NCI-H774 (cell line): ENCODE results near the gene CPXM2.

Experiments used
- DNase-seq: peaks from one replicate; lab custom pipeline; 2025; lab: John Stamatoyannopoulos, UW

The CPXM2 gene

DNA sequence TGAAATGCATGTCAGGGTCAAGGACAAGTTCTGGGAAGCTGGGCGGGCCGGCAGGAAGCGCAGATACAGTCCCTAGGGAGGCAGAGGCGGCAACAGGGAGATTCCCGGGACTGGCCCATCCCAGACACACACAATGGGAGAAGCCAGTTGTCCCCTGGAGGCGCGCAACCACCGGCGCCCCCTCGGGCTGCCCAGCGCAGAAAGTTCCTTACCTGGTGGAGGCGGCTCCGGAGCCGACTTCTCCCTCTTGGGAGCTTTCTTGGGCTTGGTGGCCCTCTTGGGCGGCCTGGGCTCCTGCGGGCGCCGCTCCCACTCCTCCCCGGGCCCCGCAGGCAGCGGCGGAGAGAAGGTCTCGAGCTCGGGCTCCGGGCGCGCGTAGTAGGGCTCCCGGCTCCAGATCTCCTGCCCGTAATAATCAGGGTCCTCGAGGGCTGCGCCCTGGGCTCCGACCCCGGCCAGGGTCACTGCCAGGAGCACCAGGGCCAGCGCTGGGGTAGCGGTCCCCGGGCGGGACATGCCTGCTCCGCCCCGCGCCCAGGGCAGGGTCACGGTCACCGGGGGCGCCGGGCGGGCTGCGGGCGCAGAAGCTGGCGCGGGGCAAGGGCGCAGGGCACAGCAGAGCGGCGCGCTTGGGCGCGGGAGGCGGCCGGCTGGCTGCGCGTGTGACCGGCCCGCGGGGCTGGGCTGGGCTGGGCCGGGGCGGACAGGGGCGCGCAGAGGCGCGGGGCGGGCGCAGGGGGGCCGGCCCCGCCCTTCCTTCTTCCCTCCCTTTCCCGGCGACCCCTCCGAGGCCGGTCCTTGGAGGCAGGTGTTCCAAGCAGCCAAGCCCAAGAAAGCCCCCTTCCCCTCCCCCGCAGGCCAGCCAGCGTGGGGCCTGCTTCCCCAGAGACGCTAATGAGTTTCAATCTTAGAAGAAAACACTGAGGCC is at the start of gene CPXM2:
TSS of gene CPXM2 (minus strand) at position 664 of the 928 bp plus-strand sequence. CDS start at position 516, 148 bp downstream.
- no peak for DNase-seq

DNA sequence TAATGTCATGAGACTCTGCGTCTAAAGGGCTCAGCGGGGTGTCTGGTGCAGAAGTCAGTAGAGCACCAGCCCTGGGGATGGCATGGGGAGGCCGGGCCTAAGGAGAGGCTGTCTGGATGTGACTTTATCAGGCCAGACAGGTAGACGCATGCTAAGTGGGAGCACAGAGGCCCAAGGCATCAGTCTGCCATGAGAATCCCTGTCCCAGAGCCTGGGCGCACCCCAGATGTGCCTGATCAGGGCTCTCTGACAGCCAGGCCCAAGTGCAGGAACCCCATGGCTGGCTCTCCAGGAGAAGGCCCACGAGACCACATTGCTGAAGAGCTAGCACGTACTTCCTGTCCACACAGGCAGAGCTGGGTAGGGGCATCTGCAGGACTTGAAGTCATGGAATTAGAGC is 48.0 kb upstream of the CPXM2 start:
- DNase-seq: no peak

DNA sequence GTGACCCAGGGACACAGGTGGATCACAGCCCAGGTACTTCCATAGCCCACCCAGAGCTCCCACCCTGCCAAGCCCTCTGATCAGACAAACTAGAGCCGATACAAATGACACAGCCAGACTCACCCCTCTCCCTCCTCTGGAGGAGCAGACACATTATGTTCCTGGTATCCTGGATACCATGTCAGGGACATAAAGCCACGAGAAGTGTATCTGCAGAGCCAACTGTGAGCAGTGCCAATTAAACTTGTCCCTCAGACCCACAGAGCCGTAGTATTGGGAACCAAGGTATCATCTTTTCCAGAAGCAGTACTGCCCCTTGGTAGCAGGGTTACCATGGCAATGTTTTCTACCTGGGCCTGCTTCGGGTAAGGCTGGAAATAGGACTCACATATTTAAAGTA is 47.3 kb upstream of the CPXM2 start:
- DNase-seq: no peak

DNA sequence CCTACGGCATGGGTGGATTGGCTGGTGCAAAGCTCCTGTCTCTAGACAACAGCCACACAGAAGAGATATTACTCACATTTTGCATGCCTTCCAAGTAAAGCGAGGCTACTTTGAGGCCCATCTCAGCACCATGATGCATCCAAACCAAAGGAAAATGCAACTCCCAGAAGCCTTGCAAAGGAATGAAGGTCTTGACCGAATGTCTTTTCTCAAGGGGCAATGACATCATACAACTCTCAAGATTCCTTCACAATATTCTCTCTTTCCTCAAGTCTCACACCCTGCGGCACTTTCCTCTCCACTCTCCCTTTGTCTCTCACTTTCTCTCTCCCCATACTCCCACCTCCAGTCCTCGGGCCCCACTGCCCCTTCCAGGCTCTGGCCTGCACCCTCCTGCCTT is 44.8 kb upstream of the CPXM2 start:
- DNase-seq: no peak

DNA sequence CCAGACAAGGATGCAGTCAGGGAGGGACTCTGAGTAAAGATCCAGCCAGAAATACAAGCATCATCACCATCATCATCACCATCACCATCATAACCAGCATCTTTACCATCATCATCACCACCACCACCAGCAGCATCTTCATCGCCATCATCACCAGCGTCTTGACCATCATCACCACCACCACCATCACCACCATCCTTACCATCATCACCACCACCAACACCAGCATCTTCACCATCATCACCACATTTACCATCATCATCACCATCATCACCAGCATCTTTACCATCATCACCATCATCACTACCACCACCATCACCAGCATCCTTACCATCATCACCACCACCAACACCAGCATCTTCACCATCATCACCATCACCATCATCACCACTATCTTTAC is 44.1 kb upstream of the CPXM2 start:
- no peak for DNase-seq

DNA sequence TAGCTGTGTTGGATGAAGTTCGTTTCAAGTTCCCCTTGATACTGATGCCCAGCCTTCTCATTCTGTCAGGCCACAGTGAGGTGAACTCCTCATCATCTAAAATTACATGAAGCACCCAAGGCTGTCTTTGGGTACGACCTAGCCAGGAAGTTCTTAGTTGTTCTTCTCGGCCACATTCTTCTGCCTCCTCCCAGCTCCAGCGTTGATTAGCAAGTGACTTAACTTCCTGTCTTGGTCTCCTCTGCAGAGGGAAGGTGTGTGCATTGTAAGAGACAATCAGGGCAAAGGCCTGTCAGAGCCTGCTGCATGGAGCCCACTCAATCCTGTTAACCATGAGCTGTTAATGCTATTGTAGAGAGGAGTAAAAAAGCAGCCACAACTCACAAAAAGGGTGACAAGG is 43.2 kb upstream of the CPXM2 start:
- DNase-seq: no peak

DNA sequence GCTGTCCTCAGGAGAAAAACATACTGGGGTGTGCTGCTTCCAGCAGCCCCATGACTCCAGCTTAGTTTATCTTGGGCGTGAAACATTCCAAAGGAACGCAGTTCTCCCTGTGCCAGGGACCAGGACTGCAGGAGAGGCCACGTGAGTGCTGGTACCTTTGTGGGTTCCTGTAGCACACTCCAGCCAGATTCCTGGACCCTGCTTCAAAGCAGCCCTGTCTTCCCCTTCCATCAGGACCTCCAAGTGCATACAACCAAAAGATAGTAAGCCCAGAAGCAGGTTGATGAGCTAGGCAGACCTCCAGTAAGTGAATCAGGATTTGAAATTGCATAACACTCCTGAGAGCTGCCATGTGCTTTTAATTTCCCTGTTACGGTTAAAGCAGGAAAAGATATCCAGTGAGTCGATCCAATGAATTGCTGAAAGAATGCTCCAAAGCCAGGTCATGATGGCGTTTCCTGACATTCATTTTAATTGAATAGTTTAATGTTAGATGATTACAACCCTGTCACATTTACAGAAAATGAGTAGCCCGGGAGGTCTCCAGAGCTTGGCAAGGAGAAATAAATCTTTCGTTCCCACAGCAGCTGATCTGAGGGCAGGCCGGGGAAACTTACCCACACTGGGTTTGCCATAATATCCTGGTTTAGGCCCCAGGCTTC is 38.9 kb upstream of the CPXM2 start:
- no peak for DNase-seq

DNA sequence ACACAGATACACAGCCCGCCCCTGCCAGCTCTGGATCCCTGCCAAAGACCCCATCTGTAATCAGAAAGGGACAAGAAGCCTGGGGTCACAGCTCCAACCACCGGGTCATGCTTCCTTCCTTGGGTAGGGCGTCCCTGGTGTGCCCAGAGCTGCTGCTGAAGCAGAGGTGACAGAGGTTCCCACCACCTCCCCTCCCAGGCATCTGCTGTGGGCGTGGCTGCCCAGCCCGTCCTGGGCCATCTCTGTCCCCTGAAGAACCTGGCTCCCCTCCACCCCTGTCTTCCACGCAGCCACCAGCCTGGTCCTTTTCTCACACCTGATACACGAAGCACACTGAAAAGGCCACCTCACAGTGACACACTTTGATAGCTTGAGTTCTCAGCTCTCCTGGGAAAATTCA is 38.2 kb upstream of the CPXM2 start:
- DNase-seq: no peak

DNA sequence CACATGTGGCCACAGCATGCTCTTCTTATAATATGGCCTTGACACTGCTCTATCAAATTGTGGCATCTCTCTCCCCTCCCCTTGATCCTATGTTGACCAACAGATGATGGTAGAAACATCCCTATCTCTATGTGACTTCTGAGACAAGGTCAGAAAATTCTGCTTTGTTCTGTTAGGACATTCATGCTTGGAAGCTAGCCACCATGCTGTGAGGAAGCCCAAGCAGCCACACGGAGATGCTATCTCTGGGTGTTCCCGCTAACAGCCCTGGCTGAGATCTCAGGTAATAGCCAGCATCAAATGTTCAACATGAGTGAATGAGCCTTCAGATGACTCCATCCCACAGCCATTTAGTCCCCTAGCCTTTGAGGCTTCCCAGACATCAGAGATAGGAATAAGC is 36.8 kb upstream of the CPXM2 start:
- DNase-seq: no peak

DNA sequence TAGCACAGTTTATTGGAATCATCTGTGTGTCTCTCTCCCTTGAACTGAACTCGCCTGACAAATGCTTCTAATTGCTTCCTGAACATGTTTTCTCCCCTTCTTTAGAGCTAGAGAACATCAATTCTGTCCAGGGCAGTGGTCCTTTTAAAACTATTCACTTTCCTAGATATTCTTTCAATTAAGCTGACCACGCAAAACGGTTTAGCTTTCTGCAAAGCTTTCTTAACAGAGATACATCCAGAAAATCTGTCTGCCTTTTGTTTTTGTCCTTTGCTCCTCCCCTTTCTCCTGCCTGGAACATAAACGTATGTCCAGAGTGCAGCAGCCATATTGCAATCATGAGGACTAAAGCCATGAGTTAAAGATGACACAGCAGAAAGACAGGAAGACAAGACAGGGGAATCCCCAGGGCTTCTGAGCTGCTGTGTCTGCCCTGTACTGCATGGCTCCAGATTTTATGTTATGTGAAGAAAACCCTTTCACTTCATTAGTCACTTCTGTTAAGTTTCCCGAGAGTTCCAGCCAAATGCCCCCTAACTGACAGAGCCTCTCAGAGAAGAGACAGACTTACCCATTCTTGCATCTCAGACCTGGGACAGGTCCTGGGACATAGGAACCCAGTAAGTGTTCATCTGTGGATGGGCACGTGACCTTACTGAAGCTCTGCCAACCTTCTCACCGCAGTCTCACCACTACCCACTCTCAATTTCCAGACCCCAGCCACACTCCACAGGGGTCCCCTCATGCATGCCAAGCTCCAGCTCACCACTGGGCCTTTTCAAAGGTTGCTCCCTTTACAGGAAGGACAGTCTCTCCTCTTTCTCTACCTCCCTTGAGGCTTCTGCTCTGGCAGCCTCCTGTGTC is 35.0 kb upstream of the CPXM2 start:
- no peak for DNase-seq

DNA sequence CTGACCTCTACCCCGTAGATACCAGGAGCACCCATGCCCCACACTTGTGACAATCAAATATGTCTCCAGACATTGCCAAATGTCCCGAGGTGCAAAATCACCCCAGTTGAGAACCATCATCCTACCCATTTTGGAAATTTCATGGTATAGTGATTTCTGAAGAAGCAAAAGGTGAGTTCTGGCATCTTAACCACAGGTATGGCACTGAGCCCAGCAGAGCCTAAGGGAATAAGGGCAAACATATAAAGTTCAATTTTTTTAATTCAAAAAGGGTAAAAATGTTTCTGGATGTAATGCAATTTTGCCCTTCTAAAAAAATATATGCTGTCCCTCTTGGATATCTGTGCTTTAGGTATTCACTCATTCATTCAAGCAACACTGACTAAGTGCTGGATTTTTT is 30.5 kb upstream of the CPXM2 start:
- DNase-seq: no peak

DNA sequence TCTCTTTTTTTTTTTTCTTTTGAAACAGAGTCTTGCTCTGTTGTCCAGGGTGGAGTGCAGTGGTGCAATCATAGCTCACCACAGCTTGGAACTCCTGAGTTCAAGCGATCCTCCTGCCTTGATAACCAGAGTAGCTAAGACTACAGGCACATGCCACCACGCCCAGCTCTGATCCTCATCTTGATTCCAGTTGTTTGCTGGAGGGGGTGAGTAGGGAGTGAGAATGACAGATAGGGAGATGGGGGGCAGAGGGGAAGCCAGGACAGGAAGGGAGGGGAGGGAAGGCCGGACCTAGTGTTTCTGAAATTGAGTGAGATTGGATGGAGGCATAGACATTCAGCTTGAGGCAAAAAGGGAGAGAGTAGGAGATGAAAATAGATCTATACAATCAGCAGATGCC is 25.2 kb upstream of the CPXM2 start:
- no peak for DNase-seq

DNA sequence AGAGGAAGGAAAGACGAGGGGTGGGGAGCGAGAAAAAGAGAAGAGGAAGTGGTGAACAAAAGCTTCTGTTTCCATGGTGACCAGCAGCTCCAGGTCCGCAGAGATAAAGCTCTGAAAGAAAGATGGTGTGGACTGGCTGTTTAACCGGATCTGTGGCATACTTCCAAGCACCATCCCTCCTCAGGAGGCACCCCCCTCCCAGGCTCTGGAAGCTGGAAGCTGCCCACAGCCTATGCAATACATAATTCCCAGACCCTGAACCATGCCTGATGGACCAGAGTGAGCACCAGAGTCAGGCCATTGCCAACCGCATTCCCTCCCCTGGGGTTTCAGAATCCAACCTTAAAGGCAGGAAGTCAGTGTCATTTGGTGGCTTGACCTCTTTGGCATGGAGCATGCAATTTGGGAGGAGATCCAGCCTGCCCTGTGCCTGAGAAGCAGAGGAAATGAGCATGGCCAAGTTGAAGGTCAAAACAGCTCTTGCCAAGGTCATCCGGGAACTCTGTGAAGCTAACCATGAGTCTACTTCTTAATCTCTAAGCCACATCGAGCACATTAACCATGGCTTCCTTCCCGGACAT is 22.2 kb upstream of the CPXM2 start:
- DNase-seq: no peak

DNA sequence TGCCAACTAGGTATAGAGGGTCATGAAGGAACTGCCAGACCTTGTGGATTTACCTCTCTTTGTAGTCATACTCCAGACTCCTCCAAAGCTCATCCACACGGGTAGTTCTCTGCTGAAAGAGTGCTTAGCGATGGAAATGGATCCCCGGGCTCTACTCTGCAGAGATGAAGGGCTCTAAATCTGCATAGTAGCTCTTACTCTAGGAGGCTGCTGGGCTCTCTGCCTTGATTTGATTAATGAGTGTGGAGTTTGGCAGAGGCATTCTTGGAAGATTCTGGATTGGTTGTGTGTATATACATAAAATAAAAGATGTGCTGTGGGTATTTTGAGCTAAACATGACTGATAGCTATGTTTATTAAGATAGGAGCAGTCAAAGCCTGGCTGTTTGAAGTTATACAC is 21.3 kb upstream of the CPXM2 start:
- DNase-seq: no peak

DNA sequence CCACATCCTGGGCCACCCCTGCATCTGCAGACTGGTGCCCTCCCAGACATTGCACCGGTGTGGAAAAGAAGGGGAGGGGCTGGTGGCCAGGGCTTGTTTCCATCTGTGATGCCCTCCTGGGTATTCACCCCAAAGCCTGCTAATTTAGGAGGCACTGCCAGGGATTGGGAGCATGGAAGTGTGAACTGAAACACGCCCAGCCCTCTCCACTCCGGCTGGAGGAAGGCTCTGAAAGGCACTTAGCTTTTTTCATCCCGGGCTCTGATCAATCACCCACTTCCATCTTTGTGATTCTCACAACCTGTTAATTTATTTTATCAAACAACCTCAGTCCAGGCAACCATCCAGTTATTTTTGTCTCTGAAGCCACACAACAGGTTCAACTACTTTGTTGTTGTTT is 20.9 kb upstream of the CPXM2 start:
- no peak for DNase-seq

DNA sequence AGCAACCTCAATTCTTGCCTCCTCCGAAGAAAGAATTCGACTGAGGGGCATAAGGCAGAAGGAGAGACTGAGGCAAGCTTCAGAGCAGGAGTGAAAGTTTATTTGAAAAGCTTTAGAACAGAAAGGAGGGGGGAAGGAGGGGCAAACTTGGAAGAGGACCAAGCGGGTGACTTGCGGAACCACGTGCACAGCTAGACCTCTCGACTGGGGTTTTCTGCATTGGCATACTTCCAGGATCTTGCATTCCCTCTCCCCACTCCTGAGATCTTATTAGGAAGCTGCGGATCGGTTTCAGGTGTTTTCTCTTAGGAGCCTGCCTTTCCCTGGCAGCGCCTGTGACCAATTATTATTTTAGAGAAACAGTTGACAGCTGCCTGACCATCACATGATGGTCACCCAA is 20.3 kb upstream of the CPXM2 start:
- DNase-seq: no peak

DNA sequence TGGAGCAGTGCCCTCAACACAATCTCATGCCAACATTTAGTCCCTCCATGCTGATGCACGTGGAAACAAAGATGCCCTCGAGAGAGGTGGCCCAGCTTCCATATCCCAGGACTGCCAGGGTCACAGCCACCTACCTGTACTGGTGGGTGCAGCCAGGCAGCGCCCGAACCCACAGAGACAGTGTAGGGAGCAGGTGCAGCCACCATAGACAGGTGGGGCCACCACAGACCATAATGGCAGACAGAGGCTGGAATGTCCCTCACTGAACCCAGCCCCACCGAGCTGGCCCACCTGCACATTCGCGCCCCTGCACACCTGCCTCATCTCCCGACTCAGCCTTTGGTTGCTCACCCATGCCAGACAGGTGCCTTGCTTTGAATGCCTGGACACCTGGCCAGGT is 18.3 kb upstream of the CPXM2 start:
- no peak for DNase-seq

DNA sequence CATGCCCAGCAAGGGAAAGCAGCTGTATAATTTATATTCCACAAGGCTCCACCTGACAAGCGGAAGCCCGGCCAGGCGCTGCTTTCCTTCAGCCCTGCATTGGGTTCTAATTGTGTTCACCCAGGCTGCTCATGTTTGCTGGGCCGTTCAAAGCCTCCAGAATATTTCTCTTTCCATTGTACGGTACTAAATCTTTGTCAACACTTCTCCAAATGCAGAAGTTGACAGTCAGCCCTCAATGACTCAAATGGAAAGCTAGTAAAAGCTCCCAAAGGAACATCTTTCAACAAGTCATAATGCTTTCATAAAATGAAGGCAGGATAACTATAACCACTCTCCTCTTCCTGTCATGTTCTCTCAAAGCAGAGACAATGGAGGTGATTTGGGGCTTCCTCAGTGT is 17.8 kb upstream of the CPXM2 start:
- DNase-seq: no peak

DNA sequence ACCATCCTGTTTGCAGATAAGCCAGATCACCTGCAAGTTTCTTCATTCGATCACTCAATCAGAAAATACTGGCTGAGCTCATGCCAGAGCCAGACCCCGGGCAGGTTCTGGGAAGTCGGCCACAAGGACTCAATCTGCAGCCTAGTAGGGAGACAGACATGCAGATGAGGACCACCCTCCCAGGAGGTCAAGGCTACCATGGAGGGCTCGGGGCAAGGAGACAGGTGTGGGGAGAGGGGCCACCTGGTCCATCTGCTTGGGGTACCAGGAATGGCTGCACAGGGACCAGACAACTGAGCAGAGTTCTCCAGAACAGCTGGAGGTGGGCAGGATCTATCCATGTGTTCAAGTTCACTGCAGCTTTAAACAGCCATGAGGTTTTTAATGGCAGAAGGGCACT is 16.8 kb upstream of the CPXM2 start:
- DNase-seq: no peak

DNA sequence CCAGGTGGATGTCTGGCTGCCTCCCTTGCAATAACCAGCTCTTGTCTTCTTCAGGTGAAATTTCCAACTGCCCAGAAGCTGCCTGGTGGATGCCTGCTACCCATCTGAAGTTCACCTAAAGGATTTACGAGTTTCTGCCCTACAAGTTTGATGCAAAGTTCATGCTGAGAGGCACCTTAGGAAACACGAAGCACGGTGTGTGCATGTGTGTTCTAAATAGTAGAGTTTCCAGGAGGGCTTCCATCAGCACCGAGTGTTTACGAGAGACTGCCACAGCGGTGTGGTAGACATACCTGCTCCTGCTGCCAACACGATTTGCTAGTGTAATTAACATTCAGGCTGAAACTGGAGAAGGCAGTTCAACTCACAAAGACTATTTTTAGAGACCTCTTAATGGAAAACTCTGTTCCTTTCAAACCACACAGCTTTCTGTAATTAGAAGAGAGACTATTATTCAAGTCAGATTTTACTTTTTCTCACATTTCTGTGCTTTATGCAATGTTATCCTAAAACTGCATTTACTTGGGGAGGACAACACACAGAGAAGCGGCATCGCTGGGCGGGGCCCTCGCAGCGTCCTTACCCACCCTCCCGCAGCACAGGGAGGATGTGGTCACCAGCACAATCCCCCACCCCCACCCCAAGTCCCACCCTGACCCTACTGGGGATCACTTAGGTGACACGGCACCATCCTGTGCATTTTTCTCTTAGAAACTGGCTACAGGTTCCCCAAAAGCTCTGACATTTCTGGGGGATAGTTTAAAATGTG is 15.5 kb upstream of the CPXM2 start:
- DNase-seq: no peak

DNA sequence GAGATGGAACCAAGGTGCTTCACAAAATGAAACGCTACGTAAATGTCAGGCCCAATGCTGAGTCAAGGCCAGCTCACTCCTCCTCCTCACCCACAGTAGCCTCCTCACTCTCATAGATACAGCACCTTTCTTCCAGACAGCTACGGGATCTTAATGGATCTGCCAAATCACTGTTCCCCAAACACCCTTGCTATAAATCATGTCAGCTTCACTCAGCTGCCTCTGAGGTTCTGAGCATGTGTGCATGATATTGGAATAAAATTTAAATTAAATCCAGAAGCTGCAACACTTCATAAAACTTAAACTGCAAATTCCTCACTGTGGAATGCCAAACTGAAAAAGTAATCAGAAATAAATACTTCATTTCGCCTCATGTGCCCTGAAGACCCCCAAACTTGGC is 14.7 kb upstream of the CPXM2 start:
- DNase-seq: no peak
